Stimulated activated CD4-positive, alpha-beta T cell treated with anti-CD3 and anti-CD28 coated beads, Interleukin-4, amount 100 ng/mL, for 48 hours (primary cell): ENCODE data around the gene PCNX3.
A peak's percentile ranks its signal among the peaks of the same experiment; 100 is the strongest.

ENCODE experiments used
- DNase-seq, 2 donors: peaks; one replicate each; pipeline ENCODE4 v3.0.0-alpha.2; 2020; ENCODE audit warnings: low read depth in 2 of 2

Gene PCNX3

GRCh38 chr11:65615229-65615949, at the start of gene PCNX3:
TSS of gene PCNX3 (plus strand) at chr11:65615776. CDS start at chr11:65616312, 536 bp downstream.
- DNase-seq: peak; percentile 99 to 100

- peak in 1 of 2 donors; percentile 54 for DNase-seq
Observed at GRCh38 chr11:65569164-65569972, 46.2 kb upstream of the PCNX3 start.

- peak; percentile 96 to 99 for DNase-seq
Observed at GRCh38 chr11:65569973-65570918, 45.3 kb upstream of the PCNX3 start, which contains the start of gene ZNRD2. TSS of gene ZNRD2 (plus strand) at chr11:65570477. CDS start at chr11:65570492, 15 bp downstream.

GRCh38 chr11:65571420-65571819, 44.2 kb upstream of the PCNX3 start:
- no peak for DNase-seq

GRCh38 chr11:65571940-65572339, 43.6 kb upstream of the PCNX3 start:
- DNase-seq: no peak

GRCh38 chr11:65572356-65573051, 43.1 kb upstream of the PCNX3 start, which contains the start of gene FAM89B:
TSS of gene FAM89B (plus strand) at chr11:65572538. CDS start at chr11:65572670, 132 bp downstream.
- peak; percentile 87 to 90 for DNase-seq

GRCh38 chr11:65573391-65574079, 42.0 kb upstream of the PCNX3 start:
- DNase-seq: no peak

GRCh38 chr11:65574109-65574810, 41.3 kb upstream of the PCNX3 start:
- DNase-seq: peak; percentile 81 to 92

GRCh38 chr11:65574811-65575567, 40.6 kb upstream of the PCNX3 start:
- DNase-seq: no peak

GRCh38 chr11:65575568-65576231, 39.9 kb upstream of the PCNX3 start, which contains the start of gene EHBP1L1:
TSS of gene EHBP1L1 (plus strand) at chr11:65576053. CDS start at chr11:65576303, 250 bp downstream.
- peak; percentile 61 to 76 for DNase-seq

GRCh38 chr11:65576232-65576866, 39.2 kb upstream of the PCNX3 start:
- DNase-seq: no peak

GRCh38 chr11:65576867-65577755, 38.5 kb upstream of the PCNX3 start:
- no peak for DNase-seq

GRCh38 chr11:65577756-65578109, 37.8 kb upstream of the PCNX3 start:
- DNase-seq: no peak

GRCh38 chr11:65578134-65578533, 37.4 kb upstream of the PCNX3 start:
- no peak for DNase-seq

GRCh38 chr11:65578667-65579066, 36.9 kb upstream of the PCNX3 start:
- DNase-seq: no peak

GRCh38 chr11:65579291-65579690, 36.3 kb upstream of the PCNX3 start:
- no peak for DNase-seq
